ENCODE data around the gene ALKBH6. TPM values are rescaled to one million over a fixed set of nuclear protein-coding genes. Genes with fewer than 3 reads are reported as not detected.
A peak's percentile ranks its signal among the peaks of the same experiment; 100 is the strongest.

Gene ALKBH6
- total and polyA plus RNA-seq, 9 of the 15 experiments (the other 6 are each of a cell fraction or from before 2014, with no cell fraction given) = 0.67 to 62.0 (median 34.5) TPM

DNA sequence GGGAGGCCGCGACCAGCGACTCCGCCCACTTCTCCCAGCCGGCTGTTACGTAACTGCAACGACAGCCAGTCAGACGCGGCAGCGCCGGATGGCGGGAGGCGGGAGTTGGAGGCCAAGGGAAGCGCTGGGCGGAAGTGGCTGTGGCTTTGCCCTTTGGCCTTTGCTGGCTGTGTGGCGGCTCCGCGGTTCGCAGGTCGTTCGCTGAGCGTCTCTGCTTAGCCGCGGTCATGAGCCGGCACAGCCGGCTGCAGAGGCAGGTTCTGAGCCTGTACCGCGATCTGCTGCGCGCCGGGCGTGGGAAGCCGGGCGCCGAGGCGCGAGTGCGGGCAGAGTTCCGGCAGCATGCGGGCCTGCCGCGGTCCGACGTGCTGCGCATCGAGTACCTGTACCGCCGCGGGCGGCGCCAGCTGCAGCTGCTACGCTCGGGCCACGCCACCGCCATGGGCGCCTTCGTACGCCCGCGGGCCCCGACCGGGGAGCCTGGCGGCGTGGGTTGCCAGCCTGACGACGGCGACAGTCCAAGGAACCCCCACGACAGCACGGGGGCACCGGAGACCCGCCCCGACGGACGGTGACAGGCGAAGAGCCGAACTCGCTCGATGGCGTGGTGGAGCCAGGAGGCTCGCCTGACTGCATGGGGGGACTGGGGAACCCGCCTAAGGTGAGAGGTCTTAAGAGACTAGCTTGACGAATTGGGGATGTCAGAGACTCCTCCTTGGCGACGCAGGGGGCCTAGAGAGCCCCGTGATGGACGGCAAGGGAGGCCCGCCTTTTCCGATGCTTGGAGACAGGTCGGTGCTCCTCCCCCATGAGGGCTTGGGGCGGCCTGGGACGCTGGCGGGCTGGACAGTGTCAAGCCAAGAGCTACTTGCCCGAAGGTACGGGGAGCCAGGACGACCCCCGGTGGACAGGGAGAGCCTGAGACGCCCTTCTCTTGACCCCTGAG is 18.7 kb downstream of the ALKBH6 start, which contains the start of gene SDHAF1 (continued):
- TF ChIP-seq, protein P1, sequence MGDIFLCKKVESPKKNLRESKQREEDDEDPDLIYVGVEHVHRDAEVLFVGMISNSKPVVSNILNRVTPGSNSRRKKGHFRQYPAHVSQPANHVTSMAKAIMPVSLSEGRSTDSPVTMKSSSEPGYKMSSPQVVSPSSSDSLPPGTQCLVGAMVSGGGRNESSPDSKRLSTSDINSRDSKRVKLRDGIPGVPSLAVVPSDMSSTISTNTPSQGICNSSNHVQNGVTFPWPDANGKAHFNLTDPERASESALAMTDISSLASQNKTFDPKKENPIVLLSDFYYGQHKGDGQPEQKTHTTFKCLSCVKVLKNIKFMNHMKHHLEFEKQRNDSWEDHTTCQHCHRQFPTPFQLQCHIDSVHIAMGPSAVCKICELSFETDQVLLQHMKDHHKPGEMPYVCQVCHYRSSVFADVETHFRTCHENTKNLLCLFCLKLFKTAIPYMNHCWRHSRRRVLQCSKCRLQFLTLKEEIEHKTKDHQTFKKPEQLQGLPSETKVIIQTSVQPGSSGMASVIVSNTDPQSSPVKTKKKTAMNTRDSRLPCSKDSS (IDR thresholded peaks at IDR 0.05; ENCODE audit: low read depth, partially characterized antibody) = no peak
- TF ChIP-seq ZNF668 (CRISPR knock-in tag; IDR thresholded peaks at IDR 0.05) (no peak), RAD51 (IDR thresholded peaks at IDR 0.05; ENCODE audit: borderline replicate concordance, low read depth) (no peak), HCFC1 (IDR thresholded peaks at IDR 0.05; ENCODE audit: low read depth, low read length) (peak; percentile 69), EP400 (IDR thresholded peaks at IDR 0.05) (peak; percentile 93), PCBP1 (IDR thresholded peaks at IDR 0.05; ENCODE audit: low read depth, low read length, poor library complexity, severe bottlenecking) (peak; percentile 66), MEF2A (IDR thresholded peaks at IDR 0.05; ENCODE audit: control insufficient read depth, low read depth, low read length) (no peak), MAFK (IDR thresholded peaks at IDR 0.05; ENCODE audit: low read length) (no peak), SNIP1 (IDR thresholded peaks at IDR 0.05; ENCODE audit: low read depth) (no peak), ZC3H11A (IDR thresholded peaks at IDR 0.05; ENCODE audit: low read depth, low read length) (no peak), NFATC3 (IDR thresholded peaks at IDR 0.05) (no peak), SNRNP70 (optimal IDR thresholded peaks at IDR 0.05; ENCODE audit: low read depth, low read length) (no peak), ATF7 (IDR thresholded peaks at IDR 0.05) (peak; percentile 85), NRF1 (conservative IDR thresholded peaks at IDR 0.05 in 1 of 2, IDR thresholded peaks at IDR 0.05 in 1 of 2) (peak; percentile 80 to 83), BACH1 (tag; IDR thresholded peaks at IDR 0.05) (no peak), KDM5B (IDR thresholded peaks at IDR 0.05; ENCODE audit: insufficient replicate concordance, low read depth, low read length) (peak; percentile 93), ETV5 (CRISPR knock-in tag; IDR thresholded peaks at IDR 0.05; ENCODE audit: low read depth) (peak; percentile 83), PHF20 (IDR thresholded peaks at IDR 0.05; ENCODE audit: partially characterized antibody) (peak; percentile 69)
- TF ChIP-seq, protein P2, sequence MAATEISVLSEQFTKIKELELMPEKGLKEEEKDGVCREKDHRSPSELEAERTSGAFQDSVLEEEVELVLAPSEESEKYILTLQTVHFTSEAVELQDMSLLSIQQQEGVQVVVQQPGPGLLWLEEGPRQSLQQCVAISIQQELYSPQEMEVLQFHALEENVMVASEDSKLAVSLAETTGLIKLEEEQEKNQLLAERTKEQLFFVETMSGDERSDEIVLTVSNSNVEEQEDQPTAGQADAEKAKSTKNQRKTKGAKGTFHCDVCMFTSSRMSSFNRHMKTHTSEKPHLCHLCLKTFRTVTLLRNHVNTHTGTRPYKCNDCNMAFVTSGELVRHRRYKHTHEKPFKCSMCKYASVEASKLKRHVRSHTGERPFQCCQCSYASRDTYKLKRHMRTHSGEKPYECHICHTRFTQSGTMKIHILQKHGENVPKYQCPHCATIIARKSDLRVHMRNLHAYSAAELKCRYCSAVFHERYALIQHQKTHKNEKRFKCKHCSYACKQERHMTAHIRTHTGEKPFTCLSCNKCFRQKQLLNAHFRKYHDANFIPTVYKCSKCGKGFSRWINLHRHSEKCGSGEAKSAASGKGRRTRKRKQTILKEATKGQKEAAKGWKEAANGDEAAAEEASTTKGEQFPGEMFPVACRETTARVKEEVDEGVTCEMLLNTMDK (IDR thresholded peaks at IDR 0.05; ENCODE audit: borderline replicate concordance, insufficient read depth, low read depth, low read length, poor library complexity, severe bottlenecking) = peak; percentile 62
- TF ChIP-seq, protein P3, sequence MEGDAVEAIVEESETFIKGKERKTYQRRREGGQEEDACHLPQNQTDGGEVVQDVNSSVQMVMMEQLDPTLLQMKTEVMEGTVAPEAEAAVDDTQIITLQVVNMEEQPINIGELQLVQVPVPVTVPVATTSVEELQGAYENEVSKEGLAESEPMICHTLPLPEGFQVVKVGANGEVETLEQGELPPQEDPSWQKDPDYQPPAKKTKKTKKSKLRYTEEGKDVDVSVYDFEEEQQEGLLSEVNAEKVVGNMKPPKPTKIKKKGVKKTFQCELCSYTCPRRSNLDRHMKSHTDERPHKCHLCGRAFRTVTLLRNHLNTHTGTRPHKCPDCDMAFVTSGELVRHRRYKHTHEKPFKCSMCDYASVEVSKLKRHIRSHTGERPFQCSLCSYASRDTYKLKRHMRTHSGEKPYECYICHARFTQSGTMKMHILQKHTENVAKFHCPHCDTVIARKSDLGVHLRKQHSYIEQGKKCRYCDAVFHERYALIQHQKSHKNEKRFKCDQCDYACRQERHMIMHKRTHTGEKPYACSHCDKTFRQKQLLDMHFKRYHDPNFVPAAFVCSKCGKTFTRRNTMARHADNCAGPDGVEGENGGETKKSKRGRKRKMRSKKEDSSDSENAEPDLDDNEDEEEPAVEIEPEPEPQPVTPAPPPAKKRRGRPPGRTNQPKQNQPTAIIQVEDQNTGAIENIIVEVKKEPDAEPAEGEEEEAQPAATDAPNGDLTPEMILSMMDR (IDR thresholded peaks at IDR 0.05 in 2 of 3, conservative IDR thresholded peaks at IDR 0.05 in 1 of 3; ENCODE audit: insufficient read depth in 2 of 3, low read depth in 1 of 3, low read length in 3 of 3) = peak in 2 of 3 experiments; percentile 3 to 14; a peak in 1 of 6 replicates
- TF ChIP-seq, protein P4, sequence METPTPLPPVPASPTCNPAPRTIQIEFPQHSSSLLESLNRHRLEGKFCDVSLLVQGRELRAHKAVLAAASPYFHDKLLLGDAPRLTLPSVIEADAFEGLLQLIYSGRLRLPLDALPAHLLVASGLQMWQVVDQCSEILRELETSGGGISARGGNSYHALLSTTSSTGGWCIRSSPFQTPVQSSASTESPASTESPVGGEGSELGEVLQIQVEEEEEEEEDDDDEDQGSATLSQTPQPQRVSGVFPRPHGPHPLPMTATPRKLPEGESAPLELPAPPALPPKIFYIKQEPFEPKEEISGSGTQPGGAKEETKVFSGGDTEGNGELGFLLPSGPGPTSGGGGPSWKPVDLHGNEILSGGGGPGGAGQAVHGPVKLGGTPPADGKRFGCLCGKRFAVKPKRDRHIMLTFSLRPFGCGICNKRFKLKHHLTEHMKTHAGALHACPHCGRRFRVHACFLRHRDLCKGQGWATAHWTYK (CRISPR knock-in tag; IDR thresholded peaks at IDR 0.05) = 0 out of 2 replicates have a peak, but pooled peaks have one; percentile 6

All from K562 (cell line).